ENCODE data around the gene SLC35B4. TPM values are rescaled to one million over a fixed set of nuclear protein-coding genes. Genes with fewer than 3 reads are reported as not detected.

Gene SLC35B4
- total RNA-seq, 1 experiment from 2014 or later, result 14.7 TPM

GRCh38 chr7:134347567-134347966 is 30.8 kb upstream of the SLC35B4 start:
- no peak overlapping the region for H2AFZ ChIP-seq (ENCODE audit: low read depth, low read length, poor library complexity, severe bottlenecking)
- H3K4me3 ChIP-seq (replicated peaks in 1 of 2; ENCODE audit: low read depth in 1 of 2, low read length in 2 of 2), result no peak overlapping the region
- TF ChIP-seq ELF1 (IDR thresholded peaks at IDR 0.05; ENCODE audit: borderline replicate concordance, low read depth) (no peak), RAD21 (IDR thresholded peaks at IDR 0.05; ENCODE audit: low read depth) (no peak), ZFX (IDR thresholded peaks at IDR 0.05) (no peak), EZH2 (IDR thresholded peaks at IDR 0.05) (no peak), SIN3A (IDR thresholded peaks at IDR 0.05; ENCODE audit: low read depth) (no peak)
- ChIA-PET CTCF (interaction anchor here (1.0 kb wide), 1 partner anchor 10 kb away, joined by 3 read pairs; no protein-coding TSS in a partner anchor), RAD21 (ENCODE audit: low non-redundant PET in 1 of 2, low total read pairs in 2 of 2, uncharacterized antibody in 2 of 2, unreplicated experiment in 2 of 2) (no interaction called here), POLR2A (no interaction called here)
- no peaks in the 10 kb centered on the region for H4K20me1 ChIP-seq (ENCODE audit: insufficient read depth)
- no TSS peak for BruUV-seq (replicated peaks)
- H3K4me1 ChIP-seq (ENCODE audit: control insufficient read depth in 1 of 2, insufficient read depth in 2 of 2, low read length in 2 of 2), result no peaks in the 10 kb centered on the region
- no peaks in the 10 kb centered on the region for H3K9me3 ChIP-seq (ENCODE audit: control insufficient read depth in 1 of 2, insufficient read depth in 1 of 2, low read depth in 1 of 2, low read length in 2 of 2)
- H3K27ac ChIP-seq (ENCODE audit: low read depth, low read length), result no peak overlapping the region
- no peaks in the 10 kb centered on the region for H3K9me2 ChIP-seq (ENCODE audit: insufficient read depth)
- peaks cover 16% of the 10 kb centered on the region for H3K27me3 ChIP-seq (ENCODE audit: insufficient read depth, low read length)
- no peak overlapping the region for H3K4me2 ChIP-seq (ENCODE audit: low read length)
- intact Hi-C loops (cut with micrococcal nuclease), result no loop called here
- H3K36me3 ChIP-seq (ENCODE audit: control insufficient read depth in 1 of 2, insufficient read depth in 2 of 2, low read length in 2 of 2), result no peaks in the 10 kb centered on the region
- no peak overlapping the region for H3K9ac ChIP-seq (ENCODE audit: low read length)
- ATAC-seq (no peak), DNase-seq (ENCODE audit: low read depth, low spot score) (no peak)
- H3K79me2 ChIP-seq (ENCODE audit: insufficient read depth, low read length), result no peaks in the 10 kb centered on the region

- DNase-seq (ENCODE audit: low read depth, low spot score), result no peak
- Histone ChIP-seq H3K9me2 (ENCODE audit: insufficient read depth) (no peaks in the 10 kb centered on the region), H3K4me1 (ENCODE audit: control insufficient read depth in 1 of 2, insufficient read depth in 2 of 2, low read length in 2 of 2) (no peaks in the 10 kb centered on the region), H3K4me3 (replicated peaks in 1 of 2; ENCODE audit: low read depth in 1 of 2, low read length in 2 of 2) (no peak overlapping the region), H2AFZ (ENCODE audit: low read depth, low read length, poor library complexity, severe bottlenecking) (no peak overlapping the region), H3K27ac (ENCODE audit: low read depth, low read length) (no peak overlapping the region), H3K27me3 (ENCODE audit: insufficient read depth, low read length) (peaks cover 16% of the 10 kb centered on the region), H3K79me2 (ENCODE audit: insufficient read depth, low read length) (no peaks in the 10 kb centered on the region), H4K20me1 (ENCODE audit: insufficient read depth) (no peaks in the 10 kb centered on the region), H3K4me2 (ENCODE audit: low read length) (no peak overlapping the region), H3K36me3 (ENCODE audit: control insufficient read depth in 1 of 2, insufficient read depth in 2 of 2, low read length in 2 of 2) (no peaks in the 10 kb centered on the region), H3K9ac (ENCODE audit: low read length) (no peak overlapping the region), H3K9me3 (ENCODE audit: control insufficient read depth in 1 of 2, insufficient read depth in 1 of 2, low read depth in 1 of 2, low read length in 2 of 2) (no peaks in the 10 kb centered on the region)
- ATAC-seq, result no peak
- no TSS peak for BruUV-seq (replicated peaks)
- TF ChIP-seq JUND (IDR thresholded peaks at IDR 0.05) (no peak), TCF7L2 (IDR thresholded peaks at IDR 0.05; ENCODE audit: borderline replicate concordance, extremely low read depth, insufficient read depth, insufficient read length) (no peak), RAD21 (IDR thresholded peaks at IDR 0.05; ENCODE audit: low read depth) (no peak), ZNF274 (IDR thresholded peaks at IDR 0.05; ENCODE audit: low read depth, low read length) (no peak), ZFX (IDR thresholded peaks at IDR 0.05) (no peak)
- TF ChIP-seq, protein P1, sequence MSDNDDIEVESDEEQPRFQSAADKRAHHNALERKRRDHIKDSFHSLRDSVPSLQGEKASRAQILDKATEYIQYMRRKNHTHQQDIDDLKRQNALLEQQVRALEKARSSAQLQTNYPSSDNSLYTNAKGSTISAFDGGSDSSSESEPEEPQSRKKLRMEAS (IDR thresholded peaks at IDR 0.05), result no peak
- CTCF ChIA-PET, result interaction anchor here (1.1 kb wide), 1 partner anchor 77 kb away, joined by 3 read pairs; no protein-coding TSS in a partner anchor
- intact Hi-C loops (cut with micrococcal nuclease), result no loop called here
- POLR2A ChIA-PET, result no interaction called here
- RAD21 ChIA-PET (ENCODE audit: low non-redundant PET in 1 of 2, low total read pairs in 2 of 2, uncharacterized antibody in 2 of 2, unreplicated experiment in 2 of 2), result no interaction called here
These were observed 27.1 kb upstream of the SLC35B4 start for GRCh38 chr7:134343796-134344195.

All from HCT116 (cell line).